H54 (cell line): Measurements from ENCODE around the gene PPP1R3G.

Experiments
- DNase-seq: peaks from one replicate; pipeline ENCODE4 v3.0.0; 2011; ENCODE audit warnings: low spot score, mixed read lengths; ENCODE audit not compliant: insufficient read length
- FAIRE-seq: peaks from 3 replicates; lab custom pipeline; 2011; peaks lifted over from hg19 to GRCh38; lab: Jason Lieb, UNC
- POLR2A ChIP-seq: IDR thresholded peaks from 2 replicates; pipeline ENCODE4 v1.6.1; 2011; ENCODE audit warnings: low read depth, mild to moderate bottlenecking, low read length

Gene PPP1R3G

GRCh38 chr6:5095236-5095635 is 10.1 kb downstream of the PPP1R3G start:
- FAIRE-seq (no peak), DNase-seq (no peak)
- no peak for TF ChIP-seq POLR2A

GRCh38 chr6:5096482-5096881 is 11.3 kb downstream of the PPP1R3G start:
- DNase-seq (no peak), FAIRE-seq (no peak)
- no peak for TF ChIP-seq POLR2A

GRCh38 chr6:5098501-5099270 is 13.5 kb downstream of the PPP1R3G start:
- no peak for DNase-seq
- no peak for FAIRE-seq
- no peak for TF ChIP-seq POLR2A

GRCh38 chr6:5099537-5099936 is 14.4 kb downstream of the PPP1R3G start:
- no peak for TF ChIP-seq POLR2A
- FAIRE-seq (no peak), DNase-seq (no peak)

- no peak for TF ChIP-seq POLR2A
- FAIRE-seq = no peak
- DNase-seq = no peak
Observed at GRCh38 chr6:5100806-5101205, 15.7 kb downstream of the PPP1R3G start.

GRCh38 chr6:5102267-5102970 is 17.3 kb downstream of the PPP1R3G start:
- TF ChIP-seq POLR2A = no peak
- DNase-seq = no peak
- FAIRE-seq = no peak

GRCh38 chr6:5103250-5103649 is 18.1 kb downstream of the PPP1R3G start:
- TF ChIP-seq POLR2A = no peak
- DNase-seq (no peak), FAIRE-seq (no peak)

GRCh38 chr6:5104667-5105066 is 19.5 kb downstream of the PPP1R3G start:
- TF ChIP-seq POLR2A = no peak
- DNase-seq (no peak), FAIRE-seq (no peak)

- TF ChIP-seq POLR2A = no peak
- no peak for DNase-seq
- no peak for FAIRE-seq
Observed at GRCh38 chr6:5105146-5105545, 20.0 kb downstream of the PPP1R3G start.

GRCh38 chr6:5107341-5107740 is 22.2 kb downstream of the PPP1R3G start:
- no peak for FAIRE-seq
- no peak for TF ChIP-seq POLR2A
- no peak for DNase-seq

GRCh38 chr6:5108068-5108467 is 22.9 kb downstream of the PPP1R3G start:
- FAIRE-seq (no peak), DNase-seq (no peak)
- TF ChIP-seq POLR2A = no peak

GRCh38 chr6:5108536-5109150 is 23.5 kb downstream of the PPP1R3G start:
- DNase-seq (no peak), FAIRE-seq (no peak)
- TF ChIP-seq POLR2A = no peak

GRCh38 chr6:5109436-5109835 is 24.3 kb downstream of the PPP1R3G start:
- FAIRE-seq = no peak
- TF ChIP-seq POLR2A = no peak

GRCh38 chr6:5110246-5110645 is 25.1 kb downstream of the PPP1R3G start:
- no peak for FAIRE-seq
- no peak for DNase-seq
- TF ChIP-seq POLR2A = no peak

More at GRCh38 chr6:5109436-5109835, 24.3 kb downstream of the PPP1R3G start:
- DNase-seq = no peak

GRCh38 chr6:5111626-5112025 is 26.5 kb downstream of the PPP1R3G start:
- FAIRE-seq = no peak
- DNase-seq = no peak
- no peak for TF ChIP-seq POLR2A
